HG03196 (cell line): ENCODE data around the gene CACNA2D4.
"Not testable (repeated sequence)": the region's sequence is repeated elsewhere in the genome, so short reads cannot be mapped to it uniquely, and the experiment has no call there.

Source experiments
- ATAC-seq: cut with Tn5 transposase; IDR thresholded peaks from one replicate; pipeline ENCODE4 v1.9.1; 2021; ENCODE audit not compliant: unreplicated experiment

The CACNA2D4 gene

DNA sequence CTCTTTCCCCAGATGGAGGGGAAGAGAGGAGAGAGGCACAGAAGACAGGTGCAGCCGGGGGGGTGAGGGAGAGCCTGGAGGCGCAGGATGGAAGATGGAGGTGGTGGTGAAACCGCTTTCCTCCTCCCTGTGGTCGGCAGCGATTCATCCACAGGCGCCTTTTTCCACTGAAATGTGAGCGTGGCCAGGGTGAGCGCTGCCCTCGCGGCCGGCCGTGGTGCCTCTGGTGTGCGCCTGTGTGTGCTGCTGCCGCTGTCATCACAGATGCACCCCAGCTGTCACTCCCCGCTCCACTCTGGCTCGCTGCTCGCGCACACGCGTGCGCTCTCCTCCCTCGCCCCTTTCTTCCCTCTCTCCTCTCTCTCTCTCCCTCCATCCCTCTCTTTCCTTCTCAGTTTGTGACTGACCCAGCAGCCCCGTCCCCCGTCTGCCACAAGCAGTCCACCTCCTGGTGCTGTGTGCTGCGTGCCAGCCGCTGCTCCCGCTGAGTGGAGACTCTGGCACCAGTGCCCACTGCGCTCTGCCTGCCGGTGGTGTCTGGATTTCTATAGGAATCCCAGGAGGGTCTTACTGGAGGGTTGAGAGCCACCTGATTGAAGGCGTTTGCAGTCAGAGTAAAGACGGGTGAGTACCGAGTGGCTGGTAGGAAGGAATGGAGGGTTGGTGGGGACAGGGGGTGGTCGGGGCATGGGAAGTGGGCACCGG, 98.1 kb downstream of the CACNA2D4 start, which contains the start of gene LRTM2:
TSS of gene LRTM2 (plus strand) at position 375 of the 705 bp plus-strand sequence. CDS start 7,584 bp downstream, outside the sequence.
- no peak for ATAC-seq

DNA sequence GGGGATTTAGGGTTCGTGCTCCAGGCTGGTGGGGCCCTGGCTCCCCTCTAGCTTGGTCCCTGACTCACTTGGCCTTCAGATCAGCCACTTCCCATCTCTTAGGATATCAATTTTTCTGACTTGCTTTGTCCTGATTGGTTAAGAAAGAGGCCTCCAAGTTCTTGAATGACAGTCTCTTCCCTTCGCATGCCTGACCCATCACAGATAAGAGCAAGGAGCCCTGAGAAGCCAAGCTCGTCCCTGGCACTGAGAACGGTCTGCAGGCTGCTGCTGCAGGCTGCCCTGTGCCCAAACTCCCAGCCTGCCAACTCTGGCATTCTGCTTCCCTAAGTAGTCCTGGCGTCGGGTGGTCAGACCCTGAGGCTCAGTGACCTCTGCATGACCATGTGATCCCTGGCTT, 98.9 kb downstream of the CACNA2D4 start:
- ATAC-seq, result no peak

DNA sequence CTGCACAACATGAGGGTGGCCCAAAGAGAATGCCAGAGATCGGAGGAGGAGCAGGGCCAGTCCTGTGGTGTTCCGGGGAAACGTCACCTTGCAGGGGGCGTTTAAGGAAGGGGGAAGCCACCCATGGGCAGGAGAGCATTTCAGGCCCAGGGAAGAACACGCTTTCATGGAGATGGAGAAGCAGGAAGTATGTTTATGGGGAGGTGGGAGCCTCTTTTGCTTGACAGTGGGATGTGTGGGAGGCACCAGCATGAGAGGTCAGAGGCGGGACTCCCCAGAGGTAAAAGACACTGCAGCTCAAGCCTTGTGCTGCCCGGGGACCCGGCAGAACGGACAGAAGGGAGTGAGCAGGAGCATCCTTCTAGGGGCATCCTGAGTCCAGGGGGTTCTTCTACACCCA, 99.4 kb downstream of the CACNA2D4 start:
- no peak for ATAC-seq

DNA sequence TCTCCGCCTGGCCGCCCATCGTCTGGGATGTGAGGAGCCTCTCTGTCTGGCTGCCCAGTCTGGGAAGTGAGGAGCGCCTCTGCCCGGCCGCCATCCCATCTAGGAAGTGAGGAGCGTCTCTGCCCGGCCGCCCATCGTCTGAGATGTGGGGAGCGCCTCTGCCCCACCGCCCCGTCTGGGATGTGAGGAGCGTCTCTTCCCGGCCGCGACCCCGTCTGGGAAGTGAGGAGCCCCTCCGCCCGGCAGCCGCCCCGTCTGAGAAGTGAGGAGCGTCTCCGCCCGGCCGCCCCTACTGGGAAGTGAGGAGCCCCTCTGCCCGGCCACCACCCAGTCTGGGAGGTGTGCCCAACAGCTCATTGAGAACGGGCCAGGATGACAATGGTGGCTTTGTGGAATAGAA, 100.5 kb downstream of the CACNA2D4 start:
- not testable (repeated sequence) for ATAC-seq

DNA sequence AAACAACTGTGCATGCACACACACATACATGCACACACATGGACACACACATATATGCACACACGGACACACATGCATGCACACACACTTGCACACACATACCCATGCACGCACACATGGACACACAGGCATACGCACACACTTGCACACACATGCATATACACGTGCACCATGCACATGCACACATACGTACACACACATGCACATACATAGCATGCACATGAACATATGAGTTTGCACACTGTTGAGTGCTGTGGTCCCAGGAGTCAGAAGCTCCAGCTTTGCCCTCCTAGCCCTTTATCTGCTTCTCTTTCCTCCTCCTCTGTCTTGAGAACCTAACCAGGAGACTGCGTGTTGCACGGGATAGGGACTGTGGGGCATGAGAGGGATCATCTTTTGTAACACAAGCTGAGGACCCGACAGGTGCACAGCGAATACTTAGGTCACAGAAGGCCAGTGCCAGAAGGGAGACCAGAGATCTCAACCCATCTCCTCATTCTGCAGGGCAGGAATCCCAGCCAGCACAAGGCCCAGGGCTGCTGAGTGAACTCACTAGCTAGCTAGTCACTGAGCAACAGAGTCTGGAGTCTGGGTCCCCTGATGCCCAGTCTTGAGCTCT, 101.6 kb downstream of the CACNA2D4 start:
- ATAC-seq, result no peak

DNA sequence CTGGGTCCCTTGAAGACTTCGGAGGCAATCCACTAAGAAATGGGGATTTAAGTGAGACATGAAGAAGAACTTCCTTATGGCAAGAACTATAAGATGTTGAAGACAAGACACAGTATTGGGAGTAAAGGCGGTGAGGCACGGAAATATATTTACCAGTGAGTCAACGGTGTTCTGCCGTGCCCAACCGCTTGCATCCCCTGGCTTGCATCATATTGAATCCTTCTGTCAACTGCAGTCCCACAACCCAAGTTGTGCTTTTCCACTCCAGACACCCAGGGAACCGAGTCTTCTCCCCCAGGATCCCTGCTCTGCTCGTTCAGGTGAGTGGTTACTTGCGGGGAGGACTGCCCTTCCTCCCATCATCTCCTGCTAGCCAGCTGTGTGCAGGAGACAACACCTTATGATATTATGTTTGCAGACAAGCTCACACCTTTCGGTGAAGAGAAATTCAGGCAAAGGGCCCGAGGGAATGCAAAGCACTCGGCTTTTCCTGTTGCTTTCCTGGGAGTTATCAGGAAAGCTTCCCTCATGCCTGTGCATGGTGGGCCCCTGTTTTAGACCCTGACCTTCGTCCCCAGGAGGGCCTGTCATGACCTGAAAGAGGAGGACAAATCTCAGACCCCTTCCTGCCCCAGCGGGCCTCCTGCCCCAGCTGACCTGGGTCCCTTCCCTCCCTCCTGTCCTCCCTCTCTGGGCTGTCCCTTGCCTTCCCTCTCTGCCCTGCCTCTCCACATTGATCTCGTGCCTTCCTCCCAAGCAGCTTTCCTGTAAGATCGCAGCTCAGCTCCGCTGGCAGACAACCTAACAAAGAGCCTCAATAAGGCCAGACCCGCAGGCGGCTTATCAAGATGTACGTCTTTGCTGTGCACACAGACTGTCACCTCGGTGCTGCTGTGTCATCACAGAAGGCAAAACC, 102.4 kb downstream of the CACNA2D4 start:
- ATAC-seq, result no peak

DNA sequence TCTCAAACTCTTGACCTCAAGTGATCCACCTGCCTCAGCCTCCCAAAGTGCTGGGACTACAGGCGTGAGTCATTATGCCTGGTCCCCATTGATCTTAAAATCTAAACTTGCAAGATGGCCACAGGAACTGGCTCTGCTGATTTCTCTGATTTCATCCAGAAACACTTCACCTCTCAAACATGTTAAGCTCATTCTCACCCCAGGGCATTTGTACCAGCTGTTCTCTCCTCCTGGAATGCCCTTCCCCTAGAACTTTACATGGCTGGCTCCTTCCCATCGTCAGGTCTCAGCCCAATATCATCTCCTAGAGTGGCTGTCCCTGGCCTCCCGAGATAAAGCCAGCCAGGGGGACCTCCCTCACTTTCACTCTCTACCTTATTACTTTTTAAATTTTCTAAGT, 103.3 kb downstream of the CACNA2D4 start:
- no peak for ATAC-seq

DNA sequence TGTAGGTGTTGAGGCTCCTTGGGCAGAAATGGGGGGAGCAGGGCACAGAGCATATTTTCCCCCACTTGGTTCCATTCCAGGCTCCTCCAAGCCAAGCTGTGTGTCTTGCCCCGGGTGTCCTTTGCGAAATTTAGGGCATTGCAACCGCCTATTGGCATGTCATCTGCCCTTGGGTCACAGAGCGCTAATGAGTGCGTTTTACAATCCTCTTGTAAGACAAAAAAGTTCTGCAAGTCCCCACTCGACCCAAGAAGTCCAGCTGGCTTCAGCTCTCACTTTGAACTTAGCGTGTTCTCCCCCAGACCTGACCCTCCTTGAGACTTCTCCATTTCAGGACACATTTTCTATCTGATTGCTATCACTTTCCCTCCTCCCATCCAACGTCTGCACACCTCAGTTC, 104.2 kb downstream of the CACNA2D4 start:
- ATAC-seq, result no peak

DNA sequence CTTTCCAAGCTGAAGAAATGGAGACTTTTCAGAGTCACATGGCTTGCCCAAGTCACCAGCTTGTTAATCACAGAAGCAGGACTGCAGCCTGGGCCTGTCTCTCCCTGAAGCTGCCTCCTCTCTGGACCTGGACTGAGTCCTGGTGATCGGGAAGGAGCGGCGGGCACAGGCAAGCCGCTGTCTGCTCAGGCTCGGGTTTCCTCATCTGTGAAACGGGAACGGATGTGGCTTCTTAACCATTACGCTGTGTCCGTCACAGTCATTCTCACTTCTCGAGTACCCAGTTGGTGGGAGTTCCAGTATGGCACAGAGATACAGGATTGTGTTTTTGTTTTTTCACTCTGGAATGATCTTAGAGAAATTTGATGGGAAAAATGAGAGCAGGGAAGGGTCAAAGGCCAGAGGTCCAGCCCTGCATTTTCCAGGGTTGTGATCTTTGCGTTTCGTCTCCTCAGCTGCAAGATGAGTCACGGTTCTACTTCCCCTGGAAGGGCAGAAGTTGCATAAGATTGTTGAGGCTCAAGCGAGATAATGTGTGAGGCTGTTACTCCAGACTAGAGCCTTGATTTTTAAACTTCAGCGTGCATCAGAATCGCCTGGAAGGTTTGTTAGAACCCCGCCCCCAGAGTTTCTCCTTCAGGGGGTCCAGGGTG, 105.7 kb downstream of the CACNA2D4 start:
- ATAC-seq, result no peak

DNA sequence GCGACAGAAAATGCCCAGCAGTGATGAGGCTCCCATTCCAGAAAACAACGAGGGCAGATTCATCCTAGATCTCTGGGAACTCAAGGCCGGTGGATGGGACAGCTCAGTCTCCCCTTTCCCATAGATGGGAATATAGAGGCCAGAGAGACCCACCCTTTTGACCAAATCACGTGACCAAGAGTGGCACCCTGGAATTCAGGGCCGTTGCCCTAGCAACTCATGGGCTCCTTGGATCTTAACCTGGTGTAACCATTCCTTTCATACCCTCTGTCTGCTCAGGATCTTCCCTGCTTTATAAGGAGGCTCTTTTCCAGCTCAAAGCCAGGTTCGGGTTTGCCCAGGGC, 106.5 kb downstream of the CACNA2D4 start:
- no peak for ATAC-seq

DNA sequence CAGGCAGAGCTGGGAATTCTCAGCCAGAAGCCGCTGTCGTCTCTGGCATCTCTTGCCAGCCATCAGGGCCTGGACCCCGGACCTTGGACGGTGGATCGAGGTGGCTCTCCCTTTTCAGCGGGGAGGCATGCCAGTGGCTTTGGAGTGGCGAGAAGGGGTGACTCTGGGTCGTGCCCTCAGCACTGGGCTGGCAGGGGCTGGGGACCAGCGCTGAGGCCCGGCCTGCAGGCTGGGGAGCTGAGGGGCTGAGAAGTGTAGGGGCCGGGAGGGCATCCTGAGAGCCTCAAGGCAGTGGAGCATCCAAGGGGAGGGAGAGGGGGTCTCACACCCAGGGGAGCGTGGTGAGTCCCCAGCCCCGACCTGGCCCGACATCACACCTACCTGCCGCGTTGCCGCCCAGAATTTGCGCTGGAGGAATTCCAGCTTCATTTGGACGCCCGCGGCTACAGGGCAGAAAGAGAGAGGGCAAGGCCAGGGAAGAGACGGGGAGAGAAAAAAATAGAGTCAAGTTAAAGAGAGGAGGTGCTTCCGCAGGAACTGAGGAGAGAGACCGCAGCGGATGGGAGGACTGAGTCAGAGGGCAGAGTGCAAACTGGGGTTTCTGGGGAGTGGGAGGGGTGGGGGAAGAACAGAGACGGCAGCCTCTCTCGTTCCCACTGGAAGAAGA, 107.0 kb downstream of the CACNA2D4 start:
- ATAC-seq, result no peak

DNA sequence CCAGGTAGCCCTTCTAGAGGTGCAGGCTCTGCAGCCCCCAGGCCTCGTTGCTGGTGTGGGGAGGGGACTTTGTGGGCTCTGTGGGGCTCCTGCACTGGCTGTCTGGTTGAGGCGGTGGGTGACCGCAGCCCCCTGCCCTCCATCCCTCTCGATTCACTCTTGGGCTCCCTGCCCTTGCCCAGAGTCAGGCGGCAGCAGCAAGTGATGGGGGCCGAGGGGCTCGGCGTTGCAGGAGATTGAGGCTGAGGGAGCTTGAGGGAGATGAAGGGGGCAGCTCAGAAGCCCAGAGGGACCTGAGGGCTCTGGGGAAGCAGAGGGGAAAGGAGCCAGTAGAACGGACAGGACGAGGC, 107.5 kb downstream of the CACNA2D4 start:
- no peak for ATAC-seq

DNA sequence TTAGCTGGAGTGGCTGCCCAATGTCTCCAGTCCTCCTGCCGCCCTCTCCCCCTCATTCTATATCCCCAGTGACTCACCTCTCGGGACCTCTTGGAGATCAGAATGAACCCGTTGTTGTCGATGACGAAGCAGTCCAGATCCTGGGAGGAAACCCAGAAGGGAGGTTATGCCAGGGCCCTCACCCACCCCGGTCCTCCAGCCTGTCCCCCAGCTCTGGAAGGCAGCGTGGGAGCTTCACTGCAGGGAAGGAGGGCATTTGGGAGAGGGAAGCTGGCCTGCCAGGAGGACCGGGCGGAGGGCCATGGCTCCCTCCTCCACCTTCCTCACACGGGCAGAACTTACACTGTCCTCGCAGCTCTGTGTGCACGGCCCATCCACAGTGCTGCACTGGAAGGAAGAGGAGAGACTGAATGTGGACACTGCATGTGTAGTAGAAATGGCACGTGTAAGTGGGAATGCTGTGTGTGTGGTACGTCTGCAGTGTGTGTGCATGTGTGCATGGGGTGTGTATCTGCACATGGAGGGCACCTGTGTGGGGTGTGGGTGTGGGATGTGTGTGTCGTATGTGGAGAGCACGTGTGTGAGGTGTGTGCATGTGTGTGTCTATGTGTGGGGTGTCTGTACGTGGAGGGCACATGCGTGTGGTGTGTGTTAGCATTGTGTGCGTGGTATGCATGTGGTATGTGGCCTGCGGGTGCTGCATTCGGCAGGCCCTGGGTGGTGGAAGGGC, 108.1 kb downstream of the CACNA2D4 start:
- no peak for ATAC-seq

DNA sequence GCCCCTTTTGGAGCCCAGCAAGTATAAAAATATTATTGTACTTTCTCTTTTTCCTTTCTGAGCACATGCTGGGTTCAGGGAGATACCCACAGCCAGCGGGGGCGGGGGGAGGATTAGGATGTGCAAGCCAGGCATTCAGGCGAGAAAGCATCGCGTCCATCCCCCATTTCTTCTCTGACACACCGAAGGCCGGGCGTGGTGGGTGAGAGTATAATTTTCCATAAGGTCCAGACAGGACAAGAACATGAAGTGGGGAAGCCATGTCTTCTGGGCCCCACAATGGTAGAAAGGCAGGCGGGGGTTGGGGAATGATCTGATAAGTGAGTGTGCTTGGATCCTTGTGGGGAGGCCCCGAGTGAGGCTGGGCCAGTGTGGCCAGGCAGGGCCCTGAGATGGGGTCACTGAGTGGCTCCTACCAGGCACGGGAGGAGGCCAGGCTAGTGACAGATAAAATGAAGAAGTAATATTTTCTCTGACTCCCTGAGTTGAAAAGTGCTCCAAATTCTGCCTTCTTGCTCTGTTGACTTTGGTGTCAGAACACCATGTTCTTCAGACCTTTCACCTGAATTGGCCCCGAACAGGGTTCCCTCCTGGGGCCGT, 108.8 kb downstream of the CACNA2D4 start:
- no peak for ATAC-seq

DNA sequence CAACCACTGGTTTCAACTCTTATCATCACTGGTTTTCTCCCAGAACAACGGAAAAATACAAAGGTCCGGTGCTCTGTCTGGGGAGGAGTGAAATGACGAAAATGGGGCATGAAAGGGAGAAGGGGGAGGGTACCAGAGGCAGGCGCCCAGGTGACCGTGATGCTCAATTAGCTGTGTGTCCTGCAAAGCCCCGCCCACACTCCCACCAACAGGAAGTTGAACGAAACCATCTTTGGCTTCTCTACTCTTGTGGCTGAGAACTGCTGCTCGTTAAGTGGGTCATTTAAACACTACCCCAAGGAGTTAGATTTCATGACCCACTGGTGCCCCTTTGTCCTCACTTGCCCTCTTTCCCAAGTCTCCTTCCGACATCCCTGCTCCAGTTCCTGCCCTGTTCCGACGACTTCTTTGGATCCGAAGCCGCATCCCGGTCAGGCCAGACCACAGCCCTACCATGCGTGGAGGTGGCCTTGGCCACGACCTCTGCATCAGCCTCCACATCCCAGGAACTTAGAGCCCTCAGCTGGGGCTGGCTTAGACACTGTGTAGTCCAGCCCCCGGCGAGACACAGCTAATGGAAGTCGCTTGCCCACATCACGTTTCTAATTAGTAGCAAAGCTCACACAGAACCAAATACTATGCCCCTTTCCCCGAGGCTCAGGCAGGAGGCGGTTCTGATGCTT, 109.5 kb downstream of the CACNA2D4 start:
- ATAC-seq, result no peak

DNA sequence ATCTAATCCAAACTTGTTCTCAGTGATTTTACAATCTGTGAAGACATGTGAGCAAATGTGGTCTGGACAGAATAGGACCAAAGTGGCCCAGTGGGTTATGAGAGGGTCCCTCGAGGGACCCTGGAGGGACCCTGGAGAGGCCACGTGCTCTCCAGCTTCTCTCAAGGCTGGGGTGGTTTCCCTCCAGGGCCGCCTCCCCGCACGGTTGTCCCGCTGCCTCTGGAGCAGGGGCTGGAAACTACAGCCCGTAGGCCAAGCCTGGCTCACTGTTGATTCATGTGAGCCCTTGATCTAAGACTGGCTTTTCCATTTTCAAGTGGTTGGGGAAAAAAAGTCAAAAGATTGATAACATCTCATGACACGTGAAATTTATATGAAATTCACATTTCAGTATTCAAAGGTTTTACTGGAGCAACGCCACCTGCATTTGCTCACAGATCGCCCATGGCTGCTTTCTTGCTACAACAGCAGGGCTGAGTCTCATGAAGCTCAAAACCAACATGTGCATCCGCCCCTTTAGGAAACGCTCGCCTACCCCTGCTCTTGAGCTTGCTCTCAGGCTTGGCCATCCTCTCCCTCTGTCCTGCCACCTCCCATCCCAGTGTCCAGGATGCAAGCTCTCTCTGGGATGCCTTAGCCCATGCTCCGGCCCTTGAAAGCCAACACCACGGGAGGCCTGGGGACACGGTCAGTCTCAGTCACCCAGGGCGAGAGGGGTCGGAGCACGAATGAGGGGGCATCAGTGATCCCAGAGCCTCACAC, 110.2 kb downstream of the CACNA2D4 start:
- ATAC-seq, result no peak

DNA sequence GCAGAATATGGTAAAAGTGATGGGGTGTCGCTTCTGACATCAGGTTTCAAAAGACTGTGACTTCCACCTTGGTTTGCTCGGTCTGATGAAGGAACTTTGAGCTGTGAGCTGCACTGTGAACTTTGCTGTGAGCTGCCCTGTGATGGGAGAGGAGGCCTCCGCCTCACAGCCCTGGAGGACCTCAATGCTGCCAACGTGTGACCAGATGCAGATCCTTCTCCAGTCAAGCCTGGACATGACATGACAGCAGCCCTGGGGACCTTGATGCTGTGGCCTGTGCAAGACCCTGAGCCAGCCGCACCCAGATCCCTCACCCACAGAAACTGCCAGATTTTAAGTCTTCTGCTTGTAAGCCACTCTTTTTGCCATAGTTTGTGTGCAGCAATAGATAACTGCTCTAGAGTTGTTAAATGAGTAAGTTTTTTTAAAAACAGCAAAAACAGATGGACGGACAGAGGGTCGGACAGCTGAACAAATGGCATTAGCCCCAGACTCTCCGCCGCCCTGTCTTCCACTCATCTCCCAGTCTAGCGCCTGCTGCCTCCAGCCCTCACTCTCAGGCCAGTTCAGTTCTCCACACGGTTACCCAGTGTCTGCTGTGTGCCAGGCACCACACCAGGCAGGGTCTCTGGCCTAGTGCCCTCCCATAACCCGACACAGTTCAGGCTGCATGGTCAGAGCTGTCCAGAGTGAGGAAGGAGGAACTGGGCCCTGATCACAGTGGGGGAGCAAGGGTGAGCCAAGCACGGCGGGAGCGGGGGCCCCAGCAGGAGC, 111.2 kb downstream of the CACNA2D4 start:
- no peak for ATAC-seq
